Measurements from ENCODE around the gene ATP8A1.
"Not testable (repeated sequence)": the region's sequence is repeated elsewhere in the genome, so short reads cannot be mapped to it uniquely, and the experiment has no call there.

ATP8A1 gene

GRCh38 chr4:42652529-42653231 is 4.2 kb downstream of the ATP8A1 start:
- peak; percentile 87 for FAIRE-seq
- DNase-seq (ENCODE audit: insufficient read length, low spot score), result not testable (repeated sequence)

- no peak for FAIRE-seq
- DNase-seq (ENCODE audit: insufficient read length, low spot score), result no peak
Measured at GRCh38 chr4:42649870-42650269, 7.0 kb downstream of the ATP8A1 start.

- FAIRE-seq (peak; percentile 87), DNase-seq (ENCODE audit: insufficient read length, low spot score) (no peak)
Measured at GRCh38 chr4:42646999-42647541, 9.8 kb downstream of the ATP8A1 start.

GRCh38 chr4:42646013-42646784 is 10.7 kb downstream of the ATP8A1 start:
- DNase-seq (ENCODE audit: insufficient read length, low spot score) (no peak), FAIRE-seq (peak; percentile 80)

GRCh38 chr4:42644897-42645296 is 12.0 kb downstream of the ATP8A1 start:
- DNase-seq (ENCODE audit: insufficient read length, low spot score) (no peak), FAIRE-seq (no peak)

GRCh38 chr4:42643685-42644084 is 13.2 kb downstream of the ATP8A1 start:
- DNase-seq (ENCODE audit: insufficient read length, low spot score) (no peak), FAIRE-seq (peak; percentile 99)

GRCh38 chr4:42642845-42643615 is 13.9 kb downstream of the ATP8A1 start:
- FAIRE-seq (no peak), DNase-seq (ENCODE audit: insufficient read length, low spot score) (no peak)

- peak; percentile 93 for FAIRE-seq
- no peak for DNase-seq (ENCODE audit: insufficient read length, low spot score)
Measured at GRCh38 chr4:42642101-42642797, 14.7 kb downstream of the ATP8A1 start.

GRCh38 chr4:42641656-42642055 is 15.2 kb downstream of the ATP8A1 start:
- DNase-seq (ENCODE audit: insufficient read length, low spot score) (no peak), FAIRE-seq (no peak)

- FAIRE-seq, result peak; percentile 64
- no peak for DNase-seq (ENCODE audit: insufficient read length, low spot score)
Measured at GRCh38 chr4:42641161-42641560, 15.7 kb downstream of the ATP8A1 start.

- DNase-seq (ENCODE audit: insufficient read length, low spot score), result no peak
- FAIRE-seq, result peak; percentile 72
Measured at GRCh38 chr4:42640613-42641012, 16.3 kb downstream of the ATP8A1 start.

GRCh38 chr4:42638993-42639392 is 17.9 kb downstream of the ATP8A1 start:
- DNase-seq (ENCODE audit: insufficient read length, low spot score) (no peak), FAIRE-seq (peak; percentile 98)

GRCh38 chr4:42638321-42638720 is 18.6 kb downstream of the ATP8A1 start:
- DNase-seq (ENCODE audit: insufficient read length, low spot score) (no peak), FAIRE-seq (no peak)

GRCh38 chr4:42637867-42638266 is 19.0 kb downstream of the ATP8A1 start:
- DNase-seq (ENCODE audit: insufficient read length, low spot score) (no peak), FAIRE-seq (no peak)

GRCh38 chr4:42637104-42637503 is 19.8 kb downstream of the ATP8A1 start:
- FAIRE-seq, result no peak

GRCh38 chr4:42636645-42636949 is 20.3 kb downstream of the ATP8A1 start:
- DNase-seq (ENCODE audit: insufficient read length, low spot score) (no peak), FAIRE-seq (no peak)

More at GRCh38 chr4:42637104-42637503, 19.8 kb downstream of the ATP8A1 start:
- DNase-seq (ENCODE audit: insufficient read length, low spot score), result no peak

GRCh38 chr4:42633605-42634388 is 23.1 kb downstream of the ATP8A1 start:
- DNase-seq (ENCODE audit: insufficient read length, low spot score) (no peak), FAIRE-seq (peak; percentile 84)

GRCh38 chr4:42632653-42633382 is 24.1 kb downstream of the ATP8A1 start:
- no peak for DNase-seq (ENCODE audit: insufficient read length, low spot score)
- FAIRE-seq, result peak; percentile 53

GRCh38 chr4:42630908-42631307 is 26.0 kb downstream of the ATP8A1 start:
- FAIRE-seq (no peak), DNase-seq (ENCODE audit: insufficient read length, low spot score) (no peak)

All from GM19239 (cell line).